Gastrocnemius medialis (tissue), 4 donors: ENCODE results near the gene ZSCAN12. TPM values are rescaled to one million over a fixed set of nuclear protein-coding genes. Genes with fewer than 3 reads are reported as not detected.

ENCODE experiments used
- ATAC-seq, 2 donors: fragments of 150-250 bp; one replicate each; pipeline ENCODE4 v1.9.1; 2016
- DNase-seq, 2 donors: peaks; one replicate each; pipeline ENCODE4 v3.0.0-alpha.2; 2019
- H3K27ac ChIP-seq, 4 donors: fragments of 200-600 bp; sonication (generic); 1 replicate in 1 of 4; 2 replicates in 3 of 4; pipeline ENCODE4 v1.5.1; 2016 to 2018; ENCODE audit warnings: mild to moderate bottlenecking in 2 of 4, moderate library complexity in 1 of 4
- H3K27me3 ChIP-seq, 3 donors: fragments of 200-600 bp; sonication (generic) in 2 of 3; 1 replicate in 1 of 3; 2 replicates in 2 of 3; pipeline versions ENCODE4 v1.5.1 to v1.6.0; 2016 to 2019; ENCODE audit warnings: mild to moderate bottlenecking in 1 of 3, moderate library complexity in 1 of 3
- H3K36me3 ChIP-seq, 2 donors: fragments of 200-600 bp; sonication (generic) in 1 of 2; one replicate each; pipeline ENCODE4 v1.5.1; 2017 to 2018
- H3K4me1 ChIP-seq, 2 donors: fragments of 200-600 bp; sonication (generic) in 1 of 2; one replicate each; pipeline ENCODE4 v1.5.1; 2016 to 2017; ENCODE audit warnings: mild to moderate bottlenecking in 2 of 2
- H3K4me3 ChIP-seq, 4 donors: fragments of 200-600 bp; sonication (generic) in 3 of 4; 1 replicate in 1 of 4; 2 replicates in 3 of 4; pipeline ENCODE4 v1.5.1; 2016 to 2019; ENCODE audit warnings: mild to moderate bottlenecking in 2 of 4
- H3K9me3 ChIP-seq, 3 donors: fragments of 200-600 bp; sonication (generic) in 2 of 3; 1 replicate in 1 of 3; 2 replicates in 2 of 3; pipeline ENCODE4 v1.5.1; 2016 to 2019
- CTCF ChIP-seq, 5 experiments: fragments of 450-650 bp in 3 of 5; fragments of 200-600 bp in 2 of 5; sonication (generic) in 2 of 5; IDR thresholded peaks in 4 of 5; conservative IDR thresholded peaks in 1 of 5; 1 replicate in 4 of 5; 2 replicates in 1 of 5; pipeline ENCODE4 v1.5.1; 2016 to 2019; ENCODE audit warnings: antibody characterized with exemption in 5 of 5, mild to moderate bottlenecking in 3 of 5, moderate library complexity in 3 of 5
- POLR2A ChIP-seq, 2 donors: fragments of 450-650 bp; IDR thresholded peaks; one replicate each; pipeline ENCODE4 v1.6.1; 2017; ENCODE audit warnings: antibody characterized with exemption in 2 of 2, mild to moderate bottlenecking in 2 of 2, moderate library complexity in 2 of 2
- in situ Hi-C, 4 donors: fragments of 200-750 bp; cut with MboI; loops; one replicate each; pipeline versions ENCODE4 v1.15.0 to v1.8.0; 2017; ENCODE audit warnings: low sequenced_read_pairs in 4 of 4
- intact Hi-C: fragments of 100-400 bp; cut with DNase I; formaldehyde crosslinking; loops from one replicate; pipeline ENCODE4 v1.15.1; 2023; ENCODE audit warnings: low total_unique reads
- total RNA-seq, 4 donors: library from RNA; depleted of rRNA; stranded (reverse); fragments of >200 nt; gene quantifications; one replicate each; pipeline versions ENCODE4 v1.1.0 to v1.2.3, GENCODE V29; 2016

The ZSCAN12 gene
- total RNA-seq, 4 donors from 2014 or later: 0.42 to 1.9 (median 0.63) TPM

- no peaks in the 10 kb centered on the region for H3K4me1 ChIP-seq
- intact Hi-C loops (no loop called here), in situ Hi-C loops (no loop called here)
- H3K36me3 ChIP-seq: no peaks in the 10 kb centered on the region
- ATAC-seq: no peak
- DNase-seq: no peak
- TF ChIP-seq POLR2A (IDR thresholded peaks at IDR 0.05) (no peak), CTCF (IDR thresholded peaks at IDR 0.05 in 4 of 5, conservative IDR thresholded peaks at IDR 0.05 in 1 of 5) (no peak)
- no peaks in the 10 kb centered on the region for H3K9me3 ChIP-seq
- H3K27me3 ChIP-seq: no peaks in the 10 kb centered on the region
- H3K4me3 ChIP-seq: no peak overlapping the region
- H3K27ac ChIP-seq: no peak overlapping the region
These were observed 30.2 kb upstream of the ZSCAN12 start for GRCh38 chr6:28429781-28430180.

GRCh38 chr6:28425944-28426541, 26.5 kb upstream of the ZSCAN12 start:
- ATAC-seq: no peak
- no peaks in the 10 kb centered on the region for H3K27me3 ChIP-seq
- H3K9me3 ChIP-seq: no peaks in the 10 kb centered on the region
- no peak for DNase-seq
- TF ChIP-seq POLR2A (IDR thresholded peaks at IDR 0.05): no peak
- TF ChIP-seq CTCF (IDR thresholded peaks at IDR 0.05 in 4 of 5, conservative IDR thresholded peaks at IDR 0.05 in 1 of 5): no peak
- no peaks in the 10 kb centered on the region for H3K36me3 ChIP-seq
- no peak overlapping the region for H3K4me3 ChIP-seq
- in situ Hi-C loops (no loop called here), intact Hi-C loops (no loop called here)
- no peaks in the 10 kb centered on the region for H3K4me1 ChIP-seq
- no peak overlapping the region for H3K27ac ChIP-seq

DNA sequence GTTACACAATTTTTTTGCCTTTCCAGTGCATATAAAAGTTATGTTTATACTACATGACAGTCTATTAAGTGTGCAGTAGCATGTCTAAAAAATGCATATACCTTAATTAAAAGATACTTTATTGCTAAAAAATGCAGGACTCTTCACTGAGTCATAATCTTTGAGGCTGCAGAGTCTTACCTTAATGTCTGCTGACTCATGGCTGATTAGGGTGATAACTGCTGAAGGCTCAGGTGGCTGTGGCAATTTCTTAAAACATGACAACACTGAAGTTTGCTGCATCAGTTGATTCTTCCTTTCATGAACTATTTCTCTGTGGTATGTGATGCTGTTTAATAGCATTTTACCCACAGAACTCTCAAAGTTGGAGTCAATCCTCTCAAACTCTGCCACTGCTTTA, 24.6 kb upstream of the ZSCAN12 start:
- DNase-seq (no peak), ATAC-seq (no peak)
- intact Hi-C loops: no loop called here
- Histone ChIP-seq H3K27me3 (no peaks in the 10 kb centered on the region), H3K4me3 (no peak overlapping the region), H3K36me3 (no peaks in the 10 kb centered on the region), H3K9me3 (no peaks in the 10 kb centered on the region), H3K4me1 (no peaks in the 10 kb centered on the region), H3K27ac (no peak overlapping the region)
- in situ Hi-C loops: no loop called here
- no peak for TF ChIP-seq CTCF (IDR thresholded peaks at IDR 0.05 in 4 of 5, conservative IDR thresholded peaks at IDR 0.05 in 1 of 5)
- TF ChIP-seq POLR2A (IDR thresholded peaks at IDR 0.05): no peak

DNA sequence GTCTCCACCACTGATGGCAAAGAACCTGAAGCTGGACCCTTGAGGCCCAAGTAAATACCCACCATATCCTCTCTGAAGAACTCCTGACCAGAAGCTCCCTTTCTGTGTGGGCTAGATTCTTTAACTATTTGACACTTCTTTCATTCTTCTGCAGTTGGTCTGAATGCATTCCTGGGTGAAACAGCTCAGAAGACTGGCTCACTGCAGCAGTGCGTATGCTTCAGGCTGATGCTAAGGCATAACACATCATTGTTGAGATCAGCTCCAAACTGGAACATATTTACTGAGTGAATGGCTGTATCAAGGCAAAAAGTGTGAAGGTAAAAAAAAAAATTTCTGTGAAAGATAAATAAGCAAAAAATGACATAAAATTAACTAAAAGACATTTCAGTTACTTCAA, 24.0 kb upstream of the ZSCAN12 start:
- ATAC-seq: no peak
- in situ Hi-C loops: no loop called here

More for the DNA sequence above, 24.0 kb upstream of the ZSCAN12 start:
- H3K27ac ChIP-seq: no peak overlapping the region
- no peaks in the 10 kb centered on the region for H3K36me3 ChIP-seq
- H3K4me1 ChIP-seq: no peaks in the 10 kb centered on the region
- no peak for DNase-seq
- H3K4me3 ChIP-seq: no peak overlapping the region
- intact Hi-C loops: no loop called here
- TF ChIP-seq POLR2A (IDR thresholded peaks at IDR 0.05) (no peak), CTCF (IDR thresholded peaks at IDR 0.05 in 4 of 5, conservative IDR thresholded peaks at IDR 0.05 in 1 of 5) (no peak)
- no peaks in the 10 kb centered on the region for H3K27me3 ChIP-seq
- H3K9me3 ChIP-seq: no peaks in the 10 kb centered on the region
